ENCODE measurements around the gene TLL2.
A peak's percentile ranks its signal among the peaks of the same experiment; 100 is the strongest.

DNA sequence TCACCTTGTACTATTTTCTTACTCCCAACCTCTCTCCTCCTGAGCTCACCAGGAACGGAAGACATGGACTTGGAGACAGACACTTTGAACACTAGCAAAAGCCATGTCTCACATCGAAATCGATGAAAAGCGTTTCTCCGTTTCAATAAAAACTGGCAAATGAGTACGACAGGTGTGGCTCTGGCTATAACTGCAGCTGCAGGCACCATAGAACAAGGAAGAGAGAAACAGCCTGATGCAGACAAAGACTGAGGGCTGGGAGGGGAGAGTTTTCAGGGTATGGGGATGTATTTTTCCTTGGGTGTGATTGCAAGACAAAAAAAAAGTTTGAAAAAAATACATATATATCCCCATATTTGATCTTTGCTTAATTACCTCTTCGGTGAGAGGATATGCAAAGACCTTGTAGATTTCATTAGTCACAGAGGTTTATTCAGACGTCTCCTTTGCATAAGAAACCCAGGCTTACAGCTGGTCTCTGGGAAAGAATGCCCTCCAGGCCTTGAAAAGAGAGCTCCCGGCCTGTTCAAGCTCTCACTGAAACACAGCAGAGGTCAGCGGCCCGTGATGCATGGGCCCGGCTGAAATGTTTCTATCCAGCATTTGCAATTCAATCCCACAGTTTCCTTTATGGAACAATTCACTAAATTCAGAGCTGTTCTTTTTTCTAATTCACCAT, 63.1 kb downstream of the TLL2 start:
- TF ChIP-seq NANOG (IDR thresholded peaks at IDR 0.05; ENCODE audit: borderline replicate concordance): peak; percentile 59; the same call in 1 of the 2 replicates
- TF ChIP-seq, protein P1, sequence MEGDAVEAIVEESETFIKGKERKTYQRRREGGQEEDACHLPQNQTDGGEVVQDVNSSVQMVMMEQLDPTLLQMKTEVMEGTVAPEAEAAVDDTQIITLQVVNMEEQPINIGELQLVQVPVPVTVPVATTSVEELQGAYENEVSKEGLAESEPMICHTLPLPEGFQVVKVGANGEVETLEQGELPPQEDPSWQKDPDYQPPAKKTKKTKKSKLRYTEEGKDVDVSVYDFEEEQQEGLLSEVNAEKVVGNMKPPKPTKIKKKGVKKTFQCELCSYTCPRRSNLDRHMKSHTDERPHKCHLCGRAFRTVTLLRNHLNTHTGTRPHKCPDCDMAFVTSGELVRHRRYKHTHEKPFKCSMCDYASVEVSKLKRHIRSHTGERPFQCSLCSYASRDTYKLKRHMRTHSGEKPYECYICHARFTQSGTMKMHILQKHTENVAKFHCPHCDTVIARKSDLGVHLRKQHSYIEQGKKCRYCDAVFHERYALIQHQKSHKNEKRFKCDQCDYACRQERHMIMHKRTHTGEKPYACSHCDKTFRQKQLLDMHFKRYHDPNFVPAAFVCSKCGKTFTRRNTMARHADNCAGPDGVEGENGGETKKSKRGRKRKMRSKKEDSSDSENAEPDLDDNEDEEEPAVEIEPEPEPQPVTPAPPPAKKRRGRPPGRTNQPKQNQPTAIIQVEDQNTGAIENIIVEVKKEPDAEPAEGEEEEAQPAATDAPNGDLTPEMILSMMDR (conservative IDR thresholded peaks at IDR 0.05; ENCODE audit: low read depth in 2 of 2): no peak
- TF ChIP-seq POLR2AphosphoS5 (IDR thresholded peaks at IDR 0.05; ENCODE audit: low read depth): peak; percentile 25; the same call in 1 of the 2 replicates
- no peak for TF ChIP-seq EZH2 (IDR thresholded peaks at IDR 0.05; ENCODE audit: low read depth, unreplicated experiment)
- no peak for TF ChIP-seq REST (IDR thresholded peaks at IDR 0.05; ENCODE audit: unreplicated experiment)
- no peak for TF ChIP-seq ZNF331 (CRISPR knock-in tag; IDR thresholded peaks at IDR 0.05; ENCODE audit: low read depth)
- TF ChIP-seq EZH2phosphoT487 (IDR thresholded peaks at IDR 0.05; ENCODE audit: unreplicated experiment): no peak
- TF ChIP-seq CREB1 (CRISPR knock-in tag; IDR thresholded peaks at IDR 0.05; ENCODE audit: low read depth): 0 out of 2 replicates have a peak, but pooled peaks have one; percentile 41
- no peak for TF ChIP-seq JUNB (IDR thresholded peaks at IDR 0.05; ENCODE audit: unreplicated experiment)
